ENCODE results near the gene PIGO. TPM values are rescaled to one million over a fixed set of nuclear protein-coding genes. Genes with fewer than 3 reads are reported as not detected.

Gene PIGO
- total and polyA plus RNA-seq, 9 of the 15 experiments (the other 6 are each of a cell fraction or from before 2014, with no cell fraction given) = 5.4 to 13.7 (median 9.7) TPM

- no peak for TF ChIP-seq ZNF512 (tag; IDR thresholded peaks at IDR 0.05)
- peak; percentile 55; the same call in 1 of the 2 replicates for TF ChIP-seq PHB2 (IDR thresholded peaks at IDR 0.05; ENCODE audit: low read depth)
- TF ChIP-seq ATF6 (CRISPR knock-in tag; IDR thresholded peaks at IDR 0.05) = no peak
- peak; percentile 55 for TF ChIP-seq FOSL1 (tag; conservative IDR thresholded peaks at IDR 0.05)
- no peak for TF ChIP-seq SUPT5H (IDR thresholded peaks at IDR 0.05)
- TF ChIP-seq ZNF23 (CRISPR knock-in tag; IDR thresholded peaks at IDR 0.05) = no peak
- TF ChIP-seq NCOA1 (IDR thresholded peaks at IDR 0.05; ENCODE audit: low read depth) = peak; percentile 80
- TF ChIP-seq HEY1 (CRISPR knock-in tag; IDR thresholded peaks at IDR 0.05; ENCODE audit: borderline replicate concordance) = no peak
- peak; percentile 92 for TF ChIP-seq DACH1 (IDR thresholded peaks at IDR 0.05; ENCODE audit: partially characterized antibody)
- peak; percentile 100 for TF ChIP-seq TFAP4 (CRISPR knock-in tag; IDR thresholded peaks at IDR 0.05; ENCODE audit: borderline replicate concordance)
- TF ChIP-seq, protein P1, sequence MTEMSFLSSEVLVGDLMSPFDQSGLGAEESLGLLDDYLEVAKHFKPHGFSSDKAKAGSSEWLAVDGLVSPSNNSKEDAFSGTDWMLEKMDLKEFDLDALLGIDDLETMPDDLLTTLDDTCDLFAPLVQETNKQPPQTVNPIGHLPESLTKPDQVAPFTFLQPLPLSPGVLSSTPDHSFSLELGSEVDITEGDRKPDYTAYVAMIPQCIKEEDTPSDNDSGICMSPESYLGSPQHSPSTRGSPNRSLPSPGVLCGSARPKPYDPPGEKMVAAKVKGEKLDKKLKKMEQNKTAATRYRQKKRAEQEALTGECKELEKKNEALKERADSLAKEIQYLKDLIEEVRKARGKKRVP (CRISPR knock-in tag; IDR thresholded peaks at IDR 0.05) = no peak
- no peak for TF ChIP-seq HCFC1 (IDR thresholded peaks at IDR 0.05; ENCODE audit: low read depth, low read length)
- TF ChIP-seq HOXB6 (CRISPR knock-in tag; IDR thresholded peaks at IDR 0.05; ENCODE audit: borderline replicate concordance) = no peak
- TF ChIP-seq ZBTB1 (CRISPR knock-in tag; IDR thresholded peaks at IDR 0.05; ENCODE audit: borderline replicate concordance, low read depth) = no peak
- no peak for TF ChIP-seq KAT8 (IDR thresholded peaks at IDR 0.05; ENCODE audit: low read depth)
- no peak for TF ChIP-seq POLR2A (conservative IDR thresholded peaks at IDR 0.05)
- TF ChIP-seq, protein P2, sequence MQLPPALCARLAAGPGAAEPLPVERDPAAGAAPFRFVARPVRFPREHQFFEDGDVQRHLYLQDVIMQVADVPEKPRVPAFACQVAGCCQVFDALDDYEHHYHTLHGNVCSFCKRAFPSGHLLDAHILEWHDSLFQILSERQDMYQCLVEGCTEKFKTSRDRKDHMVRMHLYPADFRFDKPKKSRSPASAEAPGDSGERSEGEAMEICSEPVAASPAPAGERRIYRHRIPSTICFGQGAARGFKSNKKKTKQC (CRISPR knock-in tag; IDR thresholded peaks at IDR 0.05) = 0 out of 2 replicates have a peak, but pooled peaks have one; percentile 35
- no peak for TF ChIP-seq ZFX (CRISPR knock-in tag; IDR thresholded peaks at IDR 0.05)
- TF ChIP-seq BCLAF1 (IDR thresholded peaks at IDR 0.05; ENCODE audit: borderline replicate concordance in 1 of 2, control insufficient read depth in 1 of 2, low read depth in 2 of 2, low read length in 1 of 2) = no peak
- TF ChIP-seq ZNF311 (CRISPR knock-in tag; IDR thresholded peaks at IDR 0.05) = no peak; the same call in 1 of the 2 replicates
Measured at GRCh38 chr9:35108946-35109575, 12.7 kb upstream of the PIGO start (continued).

Measured in K562 (cell line).